ENCODE data around the gene RPL19.

RPL19 gene

DNA sequence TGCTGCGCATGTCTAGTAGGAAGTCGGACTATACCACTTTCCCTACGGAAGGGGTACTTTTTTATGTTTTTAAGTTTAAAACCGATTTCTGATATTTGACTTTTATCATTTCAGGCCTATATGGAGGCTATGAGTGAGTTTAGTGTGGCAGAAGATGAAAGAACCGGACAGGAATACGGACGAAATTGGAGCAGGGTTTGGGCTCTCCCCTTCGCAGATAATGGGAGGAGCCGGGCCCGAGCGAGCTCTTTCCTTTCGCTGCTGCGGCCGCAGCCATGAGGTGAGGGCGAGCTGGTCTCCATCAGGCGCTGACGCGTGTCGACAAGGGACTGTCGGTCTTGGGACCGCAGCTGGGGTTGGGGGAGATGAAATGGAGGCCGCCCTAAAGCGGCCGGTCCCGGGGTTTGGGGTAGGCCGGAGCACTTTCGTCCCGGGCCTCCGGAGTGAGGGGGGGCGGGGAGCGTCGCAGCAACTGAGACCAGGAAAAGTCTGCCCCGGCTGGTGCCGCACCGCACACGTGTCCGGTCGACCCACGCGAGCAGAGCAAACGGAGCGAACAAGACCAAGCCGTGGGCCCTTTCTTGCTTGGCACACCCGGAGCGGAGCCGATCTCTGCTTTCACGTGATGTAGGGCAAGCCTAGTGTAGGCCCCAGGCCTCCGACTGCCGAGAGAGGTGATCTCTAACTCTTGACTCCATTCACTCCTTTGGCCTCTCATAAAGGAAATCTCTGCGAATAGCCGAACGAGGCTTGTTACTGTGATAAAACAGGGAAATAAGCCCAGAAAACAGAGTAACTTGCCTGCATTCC is at the start of gene RPL19:
Gene RPL19, plus strand, starts transcription at position 214 of the 810 bp plus-strand sequence. Its CDS starts 62 bp downstream, at position 276.
- no peaks in the 10 kb centered on the region for H3K27me3 ChIP-seq (ENCODE audit: low read depth)
- in situ Hi-C loops (cut with MboI; ENCODE audit: low sequenced_read_pairs), result loop anchor here (5.0 kb wide), 1 partner anchor 47 kb away; no protein-coding TSS in a partner anchor
- H3K4me1 ChIP-seq, result peaks cover 20% of the 10 kb centered on the region
- H3K36me3 ChIP-seq (replicated peaks), result peaks cover 50% of the 10 kb centered on the region
- H3K4me3 ChIP-seq, result peak within 1 kb of the TSS; percentile 84
- H3K9me3 ChIP-seq, result no peaks in the 10 kb centered on the region
- peak; percentile 51 to 82 for DNase-seq (ENCODE audit: low spot score in 2 of 2)

DNA sequence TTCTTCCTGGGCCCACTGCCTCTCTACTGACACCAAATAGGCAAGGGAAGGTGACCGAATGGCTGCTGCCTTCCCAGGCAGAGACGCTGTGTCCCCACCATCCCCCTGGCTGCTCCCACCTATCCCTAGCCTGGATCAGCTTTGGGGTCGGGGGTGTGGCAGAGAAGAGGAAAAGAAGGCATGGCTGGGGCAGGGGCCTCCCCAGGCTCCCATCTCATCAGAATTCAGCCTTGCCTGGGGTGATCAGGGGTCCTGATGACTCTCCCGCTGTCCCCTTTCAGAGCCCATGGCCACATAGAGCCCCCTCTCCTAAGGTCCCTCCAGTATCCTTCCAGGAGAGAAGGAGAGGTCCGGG is 49.3 kb upstream of the RPL19 start:
- Histone ChIP-seq H3K36me3 (replicated peaks) (no peaks in the 10 kb centered on the region), H3K9me3 (no peaks in the 10 kb centered on the region), H3K4me3 (no peak overlapping the region), H3K4me1 (peaks cover 4% of the 10 kb centered on the region), H3K27me3 (ENCODE audit: low read depth) (no peaks in the 10 kb centered on the region)
- no peak for DNase-seq (ENCODE audit: low spot score in 2 of 2)
- in situ Hi-C loops (cut with MboI; ENCODE audit: low sequenced_read_pairs), result no loop called here

DNA sequence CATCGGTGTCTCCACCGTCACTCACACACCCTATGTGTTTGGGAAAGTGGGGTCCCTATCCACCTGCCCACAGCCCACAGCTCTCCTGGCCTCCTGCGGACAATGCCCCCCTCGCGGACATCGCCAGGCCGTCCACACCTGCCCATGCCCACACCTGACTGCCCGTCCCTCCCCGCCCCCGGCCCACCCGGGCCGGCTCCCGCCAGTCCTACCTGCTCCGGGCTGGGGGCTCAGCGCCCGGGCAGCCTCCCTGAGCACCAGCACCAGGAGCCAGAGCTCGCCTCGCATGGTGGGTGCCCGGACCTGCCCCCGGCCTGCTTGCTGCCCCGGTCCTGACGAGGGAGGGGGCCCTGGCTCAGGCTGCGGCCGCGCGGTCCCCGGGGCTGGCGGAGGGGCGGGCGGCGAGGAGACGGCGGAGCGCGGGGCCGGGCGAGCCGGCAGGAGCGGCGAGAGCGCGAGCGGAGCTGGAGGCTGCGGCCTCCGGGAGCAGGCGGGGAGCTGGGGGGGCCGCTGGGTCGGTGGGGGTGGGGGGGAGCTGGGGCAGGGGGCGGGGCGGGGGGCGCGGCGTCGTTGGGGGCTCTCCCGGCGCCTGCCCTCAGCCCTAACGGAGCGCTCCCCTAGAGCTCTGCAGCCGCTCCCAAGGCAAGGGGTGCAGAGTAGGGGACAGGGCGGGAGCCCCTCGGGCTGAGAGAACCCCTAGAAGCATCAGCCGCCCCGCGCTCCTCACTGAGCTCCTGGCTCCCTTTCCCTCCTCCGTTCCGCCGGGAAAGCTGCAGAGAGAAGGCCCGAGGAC is 48.7 kb upstream of the RPL19 start, which contains the start of gene PLXDC1:
Gene PLXDC1, minus strand, starts transcription at position 488 of the 793 bp plus-strand sequence. Its CDS starts 200 bp downstream, at position 288.
- Histone ChIP-seq H3K27me3 (ENCODE audit: low read depth) (no peaks in the 10 kb centered on the region), H3K4me3 (peak within 1 kb of the TSS; percentile 60; the same call in 1 of the 2 replicates), H3K36me3 (replicated peaks) (no peaks in the 10 kb centered on the region), H3K4me1 (peaks cover 4% of the 10 kb centered on the region), H3K9me3 (no peaks in the 10 kb centered on the region)
- in situ Hi-C loops (cut with MboI; ENCODE audit: low sequenced_read_pairs), result no loop called here
- DNase-seq (ENCODE audit: low spot score in 2 of 2), result no peak

DNA sequence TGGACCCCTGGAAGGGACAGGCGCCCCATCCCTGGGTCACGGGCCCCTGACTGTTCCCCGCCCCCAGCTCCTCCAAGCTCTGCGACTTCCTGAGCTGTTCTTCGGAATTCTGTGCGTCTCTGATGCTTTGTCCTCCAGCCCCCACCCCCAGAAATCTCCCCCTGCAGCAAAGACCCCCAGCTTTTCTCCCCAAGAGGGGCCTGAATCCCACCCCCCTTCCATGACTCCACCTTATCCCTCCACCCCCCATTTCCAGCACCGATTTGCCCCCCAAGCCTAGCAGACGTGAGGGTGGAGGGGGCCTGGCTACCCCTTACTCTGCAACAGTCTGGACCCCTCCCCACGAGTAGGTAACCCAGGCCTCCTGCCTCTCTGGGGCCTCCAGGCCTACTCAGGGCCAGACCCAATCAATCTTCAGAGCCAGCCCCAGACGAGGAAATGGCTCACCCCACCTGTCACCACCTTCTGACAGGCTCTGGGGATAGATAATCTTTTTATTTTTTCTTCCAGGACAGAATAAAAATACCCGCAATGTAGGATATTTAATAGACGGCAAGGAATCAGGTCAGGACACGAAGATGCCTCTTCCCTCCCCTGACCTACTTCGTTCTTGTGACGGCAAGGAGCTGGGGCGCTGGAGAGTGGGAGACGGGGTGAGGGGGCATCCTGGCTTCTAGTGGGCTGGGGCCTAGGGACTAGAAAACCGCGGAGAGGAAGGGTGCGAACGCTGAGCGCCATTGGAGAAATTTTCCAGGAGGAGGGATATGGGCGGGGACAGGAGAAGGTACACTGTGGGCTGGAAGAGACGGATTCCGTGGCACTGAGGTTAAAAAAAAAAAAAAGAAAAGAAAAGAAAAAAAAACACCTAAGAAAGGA is 47.9 kb upstream of the RPL19 start:
- Histone ChIP-seq H3K4me1 (peaks cover 4% of the 10 kb centered on the region), H3K36me3 (replicated peaks) (no peaks in the 10 kb centered on the region), H3K9me3 (no peaks in the 10 kb centered on the region), H3K27me3 (ENCODE audit: low read depth) (no peaks in the 10 kb centered on the region), H3K4me3 (peak overlapping the region; percentile 60)
- in situ Hi-C loops (cut with MboI; ENCODE audit: low sequenced_read_pairs), result no loop called here
- DNase-seq (ENCODE audit: low spot score in 2 of 2), result peak in 1 of 2 experiments; percentile 61

DNA sequence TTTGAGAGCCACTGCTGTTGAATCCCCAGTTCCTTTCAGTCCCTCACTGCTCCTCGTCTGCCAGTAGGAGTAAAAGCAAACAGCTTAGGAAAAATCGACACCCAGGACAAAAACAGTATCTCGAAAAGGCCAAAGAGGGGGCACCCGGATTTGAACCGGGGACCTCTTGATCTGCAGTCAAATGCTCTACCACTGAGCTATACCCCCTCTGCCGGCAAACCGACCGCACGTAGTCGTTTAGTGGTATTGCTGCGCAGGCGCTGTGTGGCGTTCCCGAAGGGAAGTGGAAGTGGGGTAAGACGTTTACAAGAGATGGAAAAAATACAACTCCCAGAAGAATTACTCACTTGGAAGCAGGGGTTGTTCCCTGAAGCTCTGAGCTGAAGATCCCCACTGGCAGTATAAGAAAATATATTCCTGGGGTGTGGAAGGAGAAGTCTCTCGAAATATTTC is 46.5 kb upstream of the RPL19 start:
- Histone ChIP-seq H3K9me3 (no peaks in the 10 kb centered on the region), H3K4me3 (peak overlapping the region; percentile 60), H3K27me3 (ENCODE audit: low read depth) (no peaks in the 10 kb centered on the region), H3K36me3 (replicated peaks) (no peaks in the 10 kb centered on the region), H3K4me1 (peaks cover 4% of the 10 kb centered on the region)
- peak; percentile 93 to 94 for DNase-seq (ENCODE audit: low spot score in 2 of 2)
- in situ Hi-C loops (cut with MboI; ENCODE audit: low sequenced_read_pairs), result no loop called here

DNA sequence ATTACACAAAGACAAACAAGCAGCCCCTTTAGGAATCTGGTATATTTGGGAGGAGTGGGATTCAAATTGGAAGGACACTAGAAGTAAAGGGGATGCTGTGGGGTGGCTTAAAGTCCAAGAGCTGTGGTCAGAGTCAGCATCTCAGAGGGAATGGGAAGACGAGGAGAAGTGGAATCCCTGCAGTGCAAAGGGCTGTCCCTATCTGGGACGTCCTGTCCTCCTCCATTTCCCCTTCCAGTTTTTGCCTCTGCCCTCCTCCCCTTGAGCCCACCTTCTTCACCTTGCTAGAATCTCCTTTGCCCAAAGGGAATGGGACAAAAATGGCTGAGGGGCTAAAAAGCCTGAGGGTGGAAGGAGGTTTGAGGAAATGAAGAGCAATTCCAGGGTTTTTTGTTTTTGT is 44.4 kb upstream of the RPL19 start:
- DNase-seq (ENCODE audit: low spot score in 2 of 2), result no peak
- Histone ChIP-seq H3K27me3 (ENCODE audit: low read depth) (no peaks in the 10 kb centered on the region), H3K4me3 (no peak overlapping the region), H3K9me3 (no peaks in the 10 kb centered on the region), H3K4me1 (peaks cover 4% of the 10 kb centered on the region), H3K36me3 (replicated peaks) (no peaks in the 10 kb centered on the region)
- in situ Hi-C loops (cut with MboI; ENCODE audit: low sequenced_read_pairs), result loop anchor here (5.0 kb wide), 1 partner anchor 168 kb away; no protein-coding TSS in a partner anchor

DNA sequence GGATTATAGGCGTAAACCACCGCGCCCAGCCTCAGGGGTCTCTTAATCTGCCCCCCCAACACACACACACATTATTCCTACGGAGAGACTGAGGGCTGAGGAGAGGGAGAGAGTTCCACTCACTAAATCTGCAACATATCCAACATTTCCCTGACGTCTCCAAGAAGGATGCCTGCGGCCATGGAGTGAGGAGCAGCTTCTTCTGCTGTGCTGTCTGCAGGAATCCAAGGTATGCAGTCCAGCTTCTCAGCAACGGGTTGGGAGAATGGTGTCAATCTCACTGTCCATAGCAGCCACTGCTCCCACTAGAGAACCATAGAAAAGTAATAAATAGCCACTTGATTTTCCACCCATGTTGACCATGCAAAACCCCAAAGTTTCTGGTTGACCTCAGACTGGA is 43.6 kb upstream of the RPL19 start:
- Histone ChIP-seq H3K4me1 (peaks cover 4% of the 10 kb centered on the region), H3K27me3 (ENCODE audit: low read depth) (no peaks in the 10 kb centered on the region), H3K9me3 (no peaks in the 10 kb centered on the region), H3K4me3 (no peak overlapping the region), H3K36me3 (replicated peaks) (no peaks in the 10 kb centered on the region)
- DNase-seq (ENCODE audit: low spot score in 2 of 2), result no peak
- in situ Hi-C loops (cut with MboI; ENCODE audit: low sequenced_read_pairs), result loop anchor here (5.0 kb wide), 1 partner anchor 169 kb away; no protein-coding TSS in a partner anchor

DNA sequence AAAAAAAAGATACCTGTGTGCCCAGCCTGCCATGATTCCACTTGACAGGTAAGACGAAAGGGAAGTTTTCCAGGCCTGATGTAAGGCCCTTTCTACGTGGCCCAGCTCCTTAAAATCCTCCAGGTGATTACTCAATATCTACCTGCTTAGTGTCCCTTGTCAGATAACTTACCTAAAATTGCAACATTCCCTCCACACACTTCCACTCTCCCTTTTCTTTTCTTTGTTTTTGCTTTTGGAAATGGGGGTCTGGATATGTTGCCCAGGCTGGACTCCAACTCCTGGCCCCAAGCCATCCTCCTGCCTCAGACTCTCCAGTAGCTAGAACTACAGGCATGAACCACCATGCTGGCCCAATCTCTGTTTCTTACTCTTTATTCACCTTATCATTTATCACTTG is 41.5 kb upstream of the RPL19 start:
- H3K27me3 ChIP-seq (ENCODE audit: low read depth), result no peaks in the 10 kb centered on the region
- in situ Hi-C loops (cut with MboI; ENCODE audit: low sequenced_read_pairs), result loop anchor here (5.0 kb wide), 1 partner anchor 171 kb away; no protein-coding TSS in a partner anchor
- H3K36me3 ChIP-seq (replicated peaks), result no peaks in the 10 kb centered on the region
- DNase-seq (ENCODE audit: low spot score in 2 of 2), result no peak
- H3K9me3 ChIP-seq, result no peaks in the 10 kb centered on the region
- no peak overlapping the region for H3K4me3 ChIP-seq
- H3K4me1 ChIP-seq, result no peaks in the 10 kb centered on the region

DNA sequence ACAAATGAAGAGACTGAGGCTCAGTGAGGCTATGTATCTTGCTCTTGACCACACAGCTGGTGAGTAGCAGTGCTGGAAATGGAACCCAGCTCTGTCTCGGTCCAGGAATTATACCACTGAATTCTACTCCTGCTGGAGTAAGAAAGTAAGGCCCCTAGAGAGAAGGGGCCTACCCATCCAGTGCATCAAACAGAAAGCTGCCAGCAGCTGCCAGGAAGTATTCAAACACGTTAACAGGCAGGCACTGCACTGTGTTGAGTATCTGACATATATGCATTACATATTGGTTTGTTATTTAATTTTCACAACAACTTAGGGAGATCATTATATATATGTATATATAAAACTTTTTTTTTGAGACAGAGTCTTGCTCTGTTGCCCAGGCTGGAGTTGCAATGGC is 38.1 kb upstream of the RPL19 start:
- in situ Hi-C loops (cut with MboI; ENCODE audit: low sequenced_read_pairs), result no loop called here
- no peaks in the 10 kb centered on the region for H3K36me3 ChIP-seq (replicated peaks)
- no peak overlapping the region for H3K4me3 ChIP-seq
- H3K27me3 ChIP-seq (ENCODE audit: low read depth), result no peaks in the 10 kb centered on the region
- H3K9me3 ChIP-seq, result no peaks in the 10 kb centered on the region
- no peak for DNase-seq (ENCODE audit: low spot score in 2 of 2)
- H3K4me1 ChIP-seq, result peaks cover 8% of the 10 kb centered on the region

DNA sequence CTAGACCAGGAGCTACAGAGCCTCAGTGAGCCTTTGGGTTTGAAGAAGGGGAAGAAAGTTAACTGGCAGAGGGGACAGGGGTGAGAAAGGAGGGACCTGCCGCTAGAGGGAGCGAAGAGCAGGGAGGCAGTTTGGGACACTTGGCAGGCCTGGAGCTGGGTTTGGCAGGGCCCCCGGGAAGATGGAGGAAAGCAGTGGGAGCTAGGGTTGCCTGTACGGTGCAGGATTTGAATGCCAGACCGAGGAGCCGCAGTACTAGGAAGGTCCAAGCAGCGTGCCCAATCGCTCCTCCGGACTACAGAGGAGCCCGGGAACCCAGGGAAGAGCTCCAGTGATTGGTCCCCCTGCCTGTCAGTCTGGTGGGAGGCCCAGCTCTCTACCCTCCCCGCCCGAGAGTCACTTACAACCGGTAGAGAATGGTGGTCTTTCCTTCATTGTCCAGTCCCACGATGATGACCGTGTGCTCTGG is 35.4 kb upstream of the RPL19 start:
- in situ Hi-C loops (cut with MboI; ENCODE audit: low sequenced_read_pairs), result no loop called here
- no peaks in the 10 kb centered on the region for H3K9me3 ChIP-seq
- peaks cover 8% of the 10 kb centered on the region for H3K4me1 ChIP-seq
- H3K4me3 ChIP-seq, result no peak overlapping the region
- peak; percentile 78 to 91 for DNase-seq (ENCODE audit: low spot score in 2 of 2)
- H3K36me3 ChIP-seq (replicated peaks), result no peaks in the 10 kb centered on the region
- H3K27me3 ChIP-seq (ENCODE audit: low read depth), result 0 out of 2 replicates have a peak, but pooled peaks cover 2% of the 10 kb centered on the region

DNA sequence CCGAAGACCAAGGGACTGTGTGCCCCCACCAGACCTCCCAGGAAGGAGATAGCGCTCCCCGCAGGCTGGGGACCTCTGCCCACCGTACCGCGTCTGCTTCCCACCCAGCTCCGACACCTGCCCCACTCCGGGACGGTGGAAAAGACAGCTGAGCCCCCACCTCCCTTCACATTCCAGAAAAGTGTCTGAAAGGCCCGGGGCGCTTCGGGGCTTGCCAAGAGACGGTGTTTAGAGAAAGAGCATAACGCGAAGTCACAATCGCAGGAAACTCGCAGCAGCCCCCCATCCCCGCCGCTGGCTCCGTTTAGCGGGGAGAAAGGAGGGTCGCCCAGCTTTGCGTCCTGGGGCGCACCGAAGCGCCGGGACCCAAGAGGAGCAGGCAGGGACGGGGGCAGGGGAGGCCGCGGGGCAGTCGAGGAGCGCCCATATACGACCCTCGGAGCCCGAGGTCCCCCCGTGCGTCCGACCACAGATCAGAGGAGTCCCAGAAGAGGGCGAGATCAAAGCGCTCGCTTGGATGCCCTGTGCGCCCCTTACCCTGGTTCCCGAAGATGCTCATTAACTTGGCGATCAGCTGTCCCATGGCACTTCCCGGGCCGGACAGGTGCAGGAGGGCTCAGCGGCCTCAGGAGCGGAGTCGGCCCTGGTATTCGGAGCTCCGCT is 34.8 kb upstream of the RPL19 start:
- H3K4me1 ChIP-seq, result peaks cover 8% of the 10 kb centered on the region
- 0 out of 2 replicates have a peak, but pooled peaks cover 2% of the 10 kb centered on the region for H3K27me3 ChIP-seq (ENCODE audit: low read depth)
- H3K36me3 ChIP-seq (replicated peaks), result no peaks in the 10 kb centered on the region
- H3K4me3 ChIP-seq, result no peak overlapping the region
- H3K9me3 ChIP-seq, result no peaks in the 10 kb centered on the region
- in situ Hi-C loops (cut with MboI; ENCODE audit: low sequenced_read_pairs), result no loop called here
- DNase-seq (ENCODE audit: low spot score in 2 of 2), result no peak

DNA sequence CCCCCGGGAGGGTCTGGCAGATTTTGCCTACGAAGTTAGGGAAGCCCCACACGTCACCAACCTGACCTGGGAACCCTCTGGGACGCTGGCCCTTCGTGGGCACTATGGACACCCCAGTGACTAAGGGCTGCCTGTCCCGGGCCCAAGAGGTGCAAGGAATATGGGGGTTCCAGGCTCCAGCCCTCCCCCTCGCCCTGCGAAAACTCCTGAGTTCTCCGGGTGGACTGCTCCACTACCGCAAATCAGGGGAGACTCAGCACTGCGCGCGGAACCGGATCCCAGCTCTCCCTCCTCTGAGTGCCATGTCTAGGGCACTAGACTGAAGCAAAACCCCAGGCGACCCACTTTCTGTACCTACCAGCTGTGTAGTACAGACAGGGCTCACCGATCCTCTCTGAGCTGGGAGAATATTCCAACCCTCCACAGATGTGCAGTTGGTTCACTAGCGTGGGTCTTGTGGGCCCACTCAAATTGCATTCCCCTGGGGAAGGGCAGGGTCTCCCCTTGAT is 34.2 kb upstream of the RPL19 start, which contains the start of gene ARL5C:
Gene ARL5C, minus strand, starts transcription at position 321 of the 509 bp plus-strand sequence. CDS start 401 bp downstream, outside the sequence.
- H3K4me1 ChIP-seq, result peaks cover 8% of the 10 kb centered on the region
- H3K36me3 ChIP-seq (replicated peaks), result no peaks in the 10 kb centered on the region
- H3K27me3 ChIP-seq (ENCODE audit: low read depth), result 0 out of 2 replicates have a peak, but pooled peaks cover 2% of the 10 kb centered on the region
- no peak for DNase-seq (ENCODE audit: low spot score in 2 of 2)
- in situ Hi-C loops (cut with MboI; ENCODE audit: low sequenced_read_pairs), result no loop called here
- H3K4me3 ChIP-seq, result no peak within 1 kb of the TSS
- H3K9me3 ChIP-seq, result no peaks in the 10 kb centered on the region
